Keratinocyte (primary cell): ENCODE data around the gene SDC1.

Source experiments
- EZH2 ChIP-seq: IDR thresholded peaks from one replicate; pipeline ENCODE4 v1.6.1; 2012; ENCODE audit warnings: inconsistent platforms, mild to moderate bottlenecking, low read length, moderate library complexity
- TF ChIP-seq, protein P1 (sequence below), 3 experiments: IDR thresholded peaks in 1 of 3; conservative IDR thresholded peaks in 1 of 3; optimal IDR thresholded peaks in 1 of 3; 2 replicates in 2 of 3; 3 replicates in 1 of 3; pipeline versions ENCODE3 to v1.5.1; 2011; ENCODE audit warnings: low read length in 3 of 3, mild to moderate bottlenecking in 3 of 3, moderate library complexity in 2 of 3, control low read depth in 1 of 3, inconsistent platforms in 1 of 3; ENCODE audit not compliant: insufficient read depth in 2 of 3; ENCODE audit errors: extremely low read depth in 1 of 3

GRCh38 chr2:20217041-20217970, 7.6 kb downstream of the SDC1 start:
- TF ChIP-seq, protein P1, sequence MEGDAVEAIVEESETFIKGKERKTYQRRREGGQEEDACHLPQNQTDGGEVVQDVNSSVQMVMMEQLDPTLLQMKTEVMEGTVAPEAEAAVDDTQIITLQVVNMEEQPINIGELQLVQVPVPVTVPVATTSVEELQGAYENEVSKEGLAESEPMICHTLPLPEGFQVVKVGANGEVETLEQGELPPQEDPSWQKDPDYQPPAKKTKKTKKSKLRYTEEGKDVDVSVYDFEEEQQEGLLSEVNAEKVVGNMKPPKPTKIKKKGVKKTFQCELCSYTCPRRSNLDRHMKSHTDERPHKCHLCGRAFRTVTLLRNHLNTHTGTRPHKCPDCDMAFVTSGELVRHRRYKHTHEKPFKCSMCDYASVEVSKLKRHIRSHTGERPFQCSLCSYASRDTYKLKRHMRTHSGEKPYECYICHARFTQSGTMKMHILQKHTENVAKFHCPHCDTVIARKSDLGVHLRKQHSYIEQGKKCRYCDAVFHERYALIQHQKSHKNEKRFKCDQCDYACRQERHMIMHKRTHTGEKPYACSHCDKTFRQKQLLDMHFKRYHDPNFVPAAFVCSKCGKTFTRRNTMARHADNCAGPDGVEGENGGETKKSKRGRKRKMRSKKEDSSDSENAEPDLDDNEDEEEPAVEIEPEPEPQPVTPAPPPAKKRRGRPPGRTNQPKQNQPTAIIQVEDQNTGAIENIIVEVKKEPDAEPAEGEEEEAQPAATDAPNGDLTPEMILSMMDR (optimal IDR thresholded peaks at IDR 0.05 in 1 of 3, IDR thresholded peaks at IDR 0.05 in 1 of 3, conservative IDR thresholded peaks at IDR 0.05 in 1 of 3; ENCODE audit: extremely low read depth in 1 of 3, insufficient read depth in 2 of 3, low read length in 3 of 3), result no peak
- no peak for TF ChIP-seq EZH2
